ENCODE results near the gene DPP6. TPM values are rescaled to one million over a fixed set of nuclear protein-coding genes. Genes with fewer than 3 reads are reported as not detected.
A peak's percentile ranks its signal among the peaks of the same experiment; 100 is the strongest.

The DPP6 gene
- total RNA-seq, 1 experiment from 2014 or later = not detected

DNA sequence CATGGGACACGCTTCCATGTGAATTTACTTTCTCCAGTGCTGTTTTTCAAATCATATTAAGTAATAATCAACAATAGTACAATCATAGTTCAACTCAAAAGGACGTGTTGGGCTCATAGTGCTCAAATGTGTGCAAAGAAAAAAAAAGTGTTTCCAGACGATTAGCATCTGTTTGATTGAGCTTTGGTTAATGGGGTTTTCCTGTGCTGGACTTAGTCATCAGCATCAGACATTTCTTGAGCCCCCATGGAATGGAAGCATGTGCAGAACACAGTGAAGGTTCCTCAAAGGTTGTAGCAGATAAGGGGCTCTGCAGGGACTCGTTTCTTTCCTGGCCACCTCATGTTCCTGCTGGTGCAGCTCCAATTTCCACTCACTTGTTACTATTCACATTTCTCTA lies 716.8 kb downstream of the DPP6 start:
- DNase-seq (ENCODE audit: low spot score) = no peak

DNA sequence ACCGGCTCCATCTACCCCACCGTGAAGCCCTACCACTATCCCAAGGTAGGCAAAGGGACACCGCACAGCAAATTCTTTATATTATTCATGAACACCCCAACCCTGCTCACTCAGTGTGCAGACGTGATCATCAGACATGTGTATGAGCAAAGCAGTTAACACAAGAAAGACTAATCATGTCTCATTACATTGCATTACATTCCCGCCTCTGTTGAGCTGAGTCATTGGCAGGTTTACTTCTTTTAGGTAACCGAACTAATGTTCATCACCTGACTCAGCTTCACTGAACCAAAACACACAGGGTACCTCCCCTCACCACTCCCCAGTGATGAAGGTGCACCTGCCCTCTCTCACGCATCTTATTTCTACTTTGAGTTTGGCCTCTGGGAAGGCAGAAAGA lies 717.3 kb downstream of the DPP6 start:
- DNase-seq (ENCODE audit: low spot score) = no peak

DNA sequence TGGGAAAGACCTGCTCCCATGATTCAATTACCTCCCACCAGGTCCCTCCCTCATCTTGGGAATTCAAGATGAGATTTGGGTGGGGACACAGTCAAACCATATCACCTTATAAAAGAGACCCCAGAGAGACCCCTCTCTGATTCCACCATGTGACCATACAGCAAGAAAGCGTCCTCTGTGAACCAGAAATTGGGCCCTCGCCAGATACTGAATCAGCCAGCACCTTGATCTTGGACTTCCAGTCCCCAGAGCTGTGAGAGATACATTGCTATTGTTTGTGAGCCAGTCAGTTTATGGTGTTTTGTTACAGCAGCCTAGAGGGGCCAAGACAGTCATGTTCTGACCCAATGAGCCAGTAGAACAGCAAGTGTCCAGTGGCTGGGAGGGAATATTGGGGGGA lies 718.2 kb downstream of the DPP6 start:
- DNase-seq (ENCODE audit: low spot score) = no peak

DNA sequence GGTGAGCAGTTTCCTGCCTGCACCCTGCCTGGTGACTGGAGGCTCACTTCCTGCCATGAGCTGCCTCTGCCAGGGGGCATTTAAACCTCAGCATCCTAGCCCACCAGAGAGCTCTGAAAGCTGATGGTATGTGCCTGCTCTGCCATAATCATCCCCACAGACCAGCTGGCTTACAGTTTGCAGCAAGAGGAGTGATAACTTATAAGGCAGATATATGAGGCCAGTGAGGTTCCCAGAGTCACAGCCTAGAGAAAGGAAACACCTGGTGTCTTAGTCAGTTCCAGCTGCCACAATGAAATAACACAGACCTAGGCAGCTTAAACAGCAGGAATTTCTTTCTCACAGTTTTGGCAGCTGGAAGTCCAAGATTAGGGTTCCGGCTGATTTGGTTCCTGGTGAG lies 718.8 kb downstream of the DPP6 start:
- no peak for DNase-seq (ENCODE audit: low spot score)

DNA sequence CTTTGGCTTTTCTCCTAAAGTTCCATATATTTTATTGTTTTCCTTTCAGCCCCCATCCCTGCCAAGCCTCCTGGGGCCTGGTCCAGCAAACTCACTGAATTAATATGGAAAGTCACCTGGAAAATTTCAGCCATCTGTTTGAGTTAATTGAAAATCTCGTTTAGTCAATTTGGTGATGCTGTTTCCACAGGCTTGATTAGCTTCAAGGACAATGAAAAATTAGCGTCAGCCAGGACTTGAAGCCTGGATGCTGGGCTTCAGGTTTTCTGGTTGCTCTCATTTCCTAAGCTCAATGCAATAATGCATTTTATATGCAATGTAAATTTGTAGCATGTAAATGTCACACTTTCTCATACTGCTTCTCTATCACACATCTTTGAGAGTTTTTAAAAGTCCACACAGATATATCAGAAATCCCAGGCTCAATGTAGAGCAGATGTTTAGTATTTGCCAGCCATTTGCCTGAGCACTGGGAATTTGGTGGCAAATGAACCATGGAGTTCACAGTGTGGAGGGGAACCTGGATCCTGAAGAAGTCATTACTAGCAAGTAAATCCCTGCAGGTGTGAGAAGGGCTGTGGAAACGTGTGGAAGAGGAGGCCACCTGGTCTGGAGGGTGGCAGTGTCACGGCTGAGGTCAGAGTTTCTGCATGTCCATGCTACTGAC lies 722.2 kb downstream of the DPP6 start:
- no peak for DNase-seq (ENCODE audit: low spot score)

DNA sequence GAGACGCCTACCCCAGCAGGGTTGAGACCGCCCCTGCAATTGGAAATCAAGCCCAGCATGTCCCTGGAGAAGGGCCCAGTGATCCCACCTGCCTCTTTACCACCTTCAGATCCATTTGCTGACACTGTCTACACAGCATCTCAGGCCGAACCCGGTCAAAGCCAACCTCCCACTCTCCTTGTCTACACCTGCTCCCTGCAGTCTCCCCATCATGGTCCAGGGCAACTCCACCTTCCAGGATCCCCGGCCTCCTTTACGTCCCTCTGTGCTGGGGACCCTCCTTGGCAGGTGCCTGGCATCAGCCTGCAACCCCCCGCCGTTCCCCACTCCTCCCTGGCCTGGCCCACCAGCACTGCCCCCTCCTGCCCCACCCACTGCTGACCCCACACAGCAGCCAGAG lies 723.5 kb downstream of the DPP6 start:
- no peak for DNase-seq (ENCODE audit: low spot score)

DNA sequence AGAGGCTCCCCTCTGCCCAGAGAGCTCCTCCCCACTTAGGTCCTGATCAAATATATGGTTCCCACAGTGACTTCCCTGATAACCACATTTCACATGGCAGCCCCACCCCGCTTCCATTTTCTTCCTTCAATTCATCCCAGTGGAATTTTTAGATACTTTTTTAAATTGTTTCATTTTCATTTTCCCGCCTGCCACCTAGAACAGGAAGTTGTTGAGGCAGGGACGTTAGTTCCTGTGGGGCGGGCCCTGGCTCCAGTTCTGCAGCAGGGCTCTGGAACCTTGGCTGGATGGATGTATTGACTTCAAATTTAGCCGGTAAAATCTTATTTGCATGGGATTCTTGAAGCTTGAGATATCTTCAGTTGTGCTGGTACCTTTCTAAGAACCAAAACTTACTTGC lies 724.2 kb downstream of the DPP6 start:
- no peak for DNase-seq (ENCODE audit: low spot score)

DNA sequence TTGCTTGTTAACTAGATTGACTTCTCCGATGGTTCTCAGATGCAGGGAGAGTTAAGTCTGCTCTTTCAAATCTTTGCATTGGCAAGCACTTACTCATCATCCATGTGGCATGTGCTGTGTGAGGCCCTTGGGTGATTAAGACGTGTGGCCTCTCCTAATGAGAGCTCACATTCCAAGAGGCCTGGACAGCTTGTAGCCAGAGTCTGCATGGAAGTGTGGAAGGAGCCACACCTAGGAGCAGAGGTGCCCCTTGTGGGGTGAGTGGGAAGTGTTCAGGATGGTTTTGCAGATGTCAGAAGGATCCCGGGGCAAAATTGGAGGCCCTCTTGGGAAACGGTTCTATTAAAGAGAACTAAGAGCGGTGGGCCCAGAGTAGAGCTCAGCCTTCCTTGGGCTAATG lies 724.8 kb downstream of the DPP6 start:
- peak; percentile 22 for DNase-seq (ENCODE audit: low spot score)

DNA sequence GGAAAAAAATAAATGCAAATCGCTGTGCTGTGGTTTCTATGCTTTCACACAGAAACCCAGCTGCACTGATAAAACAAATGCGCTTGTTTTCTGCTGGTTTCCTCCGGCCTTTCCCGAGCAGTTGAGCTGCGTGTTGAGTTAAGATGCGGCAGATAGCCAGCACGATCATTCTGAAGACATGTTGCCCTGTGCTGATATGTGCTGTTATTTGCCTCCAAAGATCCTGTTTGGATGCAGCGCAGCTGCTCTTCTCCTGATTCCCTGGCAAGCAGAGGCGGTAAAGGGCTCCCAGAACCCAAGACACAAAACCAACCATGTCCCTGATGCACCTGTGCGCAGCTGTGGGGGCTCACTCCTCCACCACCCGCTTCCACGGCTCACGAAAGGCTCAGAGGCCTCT lies 725.3 kb downstream of the DPP6 start:
- DNase-seq (ENCODE audit: low spot score) = no peak

DNA sequence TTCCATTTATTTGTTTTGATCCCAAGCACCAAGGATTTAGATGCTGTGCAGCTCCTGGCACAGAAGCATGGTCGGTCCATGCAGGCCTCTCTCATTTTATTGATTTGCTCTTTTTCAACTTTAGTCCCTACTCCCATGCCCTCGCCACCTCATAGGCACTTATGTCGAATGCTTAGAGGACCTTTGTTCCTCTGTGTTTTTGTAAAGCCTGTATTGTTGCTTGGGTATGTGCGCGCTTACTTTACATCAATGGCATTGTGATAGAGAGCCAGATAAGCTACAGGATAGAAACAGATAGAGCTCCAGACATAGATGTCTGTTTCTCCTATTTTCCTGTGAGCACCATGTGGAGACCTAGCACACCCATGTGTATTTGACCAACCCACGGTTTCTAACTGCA lies 725.7 kb downstream of the DPP6 start:
- no peak for DNase-seq (ENCODE audit: low spot score)

DNA sequence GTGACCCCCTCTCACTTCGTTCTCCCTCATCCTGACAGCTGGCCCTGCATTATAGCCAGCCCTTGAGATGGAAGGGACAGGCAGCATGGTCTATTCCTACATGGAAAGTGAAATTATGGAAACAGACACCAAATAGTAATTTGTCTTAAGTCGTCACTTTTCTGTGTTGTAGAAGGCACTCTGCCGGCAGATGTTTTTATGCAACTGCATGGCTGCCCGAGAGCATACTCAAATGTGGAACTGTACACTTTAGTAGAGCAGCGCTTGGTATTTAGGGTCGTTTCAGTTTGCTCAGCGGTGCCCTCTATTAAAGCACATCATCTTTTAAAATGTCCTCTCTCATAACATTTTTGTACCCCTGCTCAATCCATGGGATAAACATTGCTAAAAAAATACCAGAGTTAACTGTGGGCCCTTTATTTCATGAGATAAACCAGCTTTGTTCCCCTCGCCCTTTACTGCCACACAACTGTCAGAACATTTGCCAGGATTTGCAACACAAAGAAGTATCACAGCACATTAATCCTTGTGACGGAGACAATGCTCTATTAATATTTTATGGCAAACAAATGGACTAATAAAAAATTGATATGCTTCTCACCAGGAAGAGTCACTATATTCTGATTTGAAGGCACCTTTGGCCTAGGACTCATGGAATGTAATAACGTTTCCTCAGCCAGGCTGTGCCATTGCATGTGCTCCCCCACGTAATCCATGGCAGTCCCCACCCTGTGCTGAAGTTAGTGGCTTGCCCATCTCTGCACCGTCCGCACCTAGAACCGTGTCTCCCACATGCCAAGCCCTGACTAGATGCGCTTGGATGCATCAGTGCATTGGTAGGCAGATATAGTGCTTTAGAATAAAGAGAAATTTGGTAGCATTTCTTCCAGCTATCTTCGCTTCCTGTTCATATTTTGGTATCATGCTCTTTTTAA lies 729.4 kb downstream of the DPP6 start:
- no peak for DNase-seq (ENCODE audit: low spot score)

DNA sequence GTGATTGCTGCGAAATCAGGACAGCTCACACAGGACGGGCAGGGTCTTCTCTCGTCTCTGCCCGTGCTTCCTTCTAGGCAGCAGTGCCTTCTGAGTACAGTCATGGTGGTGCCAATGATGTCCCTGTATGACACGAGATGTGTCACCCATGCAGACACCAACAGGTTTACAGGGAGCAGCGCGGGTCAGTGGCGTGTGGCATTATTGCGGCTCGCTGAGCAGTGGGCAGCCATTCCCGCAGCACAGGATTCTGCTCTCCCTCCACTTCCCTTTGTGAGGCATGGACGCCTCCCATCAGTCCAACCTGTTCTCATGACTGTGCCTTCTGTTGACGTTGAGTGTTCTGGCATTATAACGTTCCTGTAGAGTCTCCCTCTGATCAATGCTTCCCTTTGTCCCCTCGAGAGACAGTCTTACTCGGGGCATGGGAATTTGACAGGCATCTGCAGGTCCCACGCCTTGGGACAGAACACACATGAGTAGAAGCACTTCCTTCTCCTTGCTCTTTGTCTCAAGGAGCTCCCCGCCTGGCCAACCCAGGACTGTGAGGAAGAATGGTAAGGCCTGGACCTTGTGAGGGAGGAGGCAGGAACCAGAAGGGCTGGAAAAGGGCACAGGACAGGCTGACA lies 731.2 kb downstream of the DPP6 start:
- DNase-seq (ENCODE audit: low spot score) = no peak

DNA sequence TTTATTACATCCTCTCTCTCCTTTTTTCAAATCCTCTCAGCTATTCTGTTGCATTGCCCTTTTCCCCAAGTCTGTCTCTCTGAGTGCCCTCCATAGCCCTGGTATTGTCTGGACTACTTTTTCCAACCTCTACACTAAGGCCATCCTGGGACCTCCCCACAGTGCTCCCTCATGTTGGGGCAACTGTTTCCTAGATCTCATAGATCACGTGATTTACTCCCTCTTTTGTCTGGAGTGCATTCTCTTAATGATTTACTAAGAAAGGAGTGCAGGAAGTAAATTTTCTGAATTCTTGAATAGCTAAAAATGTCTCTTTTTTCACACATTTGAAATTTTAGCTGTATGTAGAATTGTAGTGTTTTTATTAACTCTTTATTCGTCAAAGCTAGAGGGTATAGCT lies 733.7 kb downstream of the DPP6 start:
- DNase-seq (ENCODE audit: low spot score) = no peak

DNA sequence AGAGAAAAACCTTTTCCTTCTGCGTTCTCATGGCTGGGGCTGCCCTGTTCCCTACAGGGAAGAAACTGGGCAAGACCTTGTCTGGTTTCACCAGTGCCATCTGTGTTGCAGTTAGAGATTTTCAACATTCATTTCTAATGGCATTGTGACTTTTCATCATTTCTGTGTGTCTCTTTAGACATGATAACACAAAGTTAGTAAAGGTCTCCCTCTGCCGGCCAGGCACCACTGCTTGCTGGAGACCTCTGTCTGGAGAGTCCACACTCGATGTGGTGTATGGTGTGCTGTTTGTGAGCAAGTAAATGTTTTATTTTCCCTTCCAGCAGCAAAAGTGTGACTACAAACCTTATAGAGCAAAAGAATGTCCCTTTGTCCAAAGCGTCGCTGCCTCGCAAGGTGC lies 737.2 kb downstream of the DPP6 start:
- DNase-seq (ENCODE audit: low spot score) = no peak

DNA sequence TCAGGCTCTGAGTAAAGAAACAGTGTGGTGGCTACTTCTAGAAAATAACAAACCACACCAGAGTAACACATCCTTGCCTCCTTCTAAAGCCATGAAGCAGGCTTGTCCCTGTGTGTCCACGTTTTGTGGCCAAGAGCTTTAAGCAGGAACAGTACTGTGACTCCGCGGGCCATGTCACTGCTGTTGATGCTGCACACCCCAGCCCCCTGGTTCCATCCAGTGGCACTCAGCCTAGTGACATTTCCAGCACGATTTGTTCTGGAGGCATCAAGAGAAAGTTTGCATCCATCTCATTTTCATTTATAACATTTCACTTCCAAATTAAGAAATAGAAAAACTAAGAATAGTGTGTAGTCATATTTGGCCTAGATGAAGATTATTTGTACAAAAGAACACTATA lies 739.4 kb downstream of the DPP6 start:
- no peak for DNase-seq (ENCODE audit: low spot score)

DNA sequence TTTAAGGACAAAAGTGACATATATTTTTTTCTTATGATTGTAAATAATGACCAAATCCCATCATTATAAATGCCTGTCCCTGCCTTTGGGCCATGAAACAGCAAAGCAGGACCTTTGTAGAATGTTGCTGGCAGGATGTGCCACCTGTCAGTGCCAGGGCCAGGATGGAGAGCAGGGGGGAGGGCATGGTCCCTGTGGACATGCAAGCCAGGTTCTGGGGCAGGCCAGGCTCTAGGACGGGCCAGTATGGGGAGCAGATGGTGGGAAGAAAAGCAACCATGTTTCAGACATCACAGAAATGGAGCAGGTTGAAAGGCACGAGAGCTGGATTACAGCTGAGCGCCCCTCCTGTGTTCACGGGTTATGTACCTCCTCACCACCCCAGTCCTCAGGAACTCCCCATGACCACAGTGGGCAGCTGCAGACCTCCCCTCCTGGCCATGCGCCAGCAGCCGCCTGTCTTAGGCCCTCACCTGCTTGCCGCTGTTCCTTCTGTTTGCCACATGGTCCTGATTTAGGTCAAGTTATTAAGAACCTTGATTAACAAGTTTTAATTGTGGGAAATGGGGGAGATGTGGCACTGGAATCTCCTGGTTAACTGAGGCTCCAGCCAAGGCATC lies 740.3 kb downstream of the DPP6 start:
- no peak for DNase-seq (ENCODE audit: low spot score)

DNA sequence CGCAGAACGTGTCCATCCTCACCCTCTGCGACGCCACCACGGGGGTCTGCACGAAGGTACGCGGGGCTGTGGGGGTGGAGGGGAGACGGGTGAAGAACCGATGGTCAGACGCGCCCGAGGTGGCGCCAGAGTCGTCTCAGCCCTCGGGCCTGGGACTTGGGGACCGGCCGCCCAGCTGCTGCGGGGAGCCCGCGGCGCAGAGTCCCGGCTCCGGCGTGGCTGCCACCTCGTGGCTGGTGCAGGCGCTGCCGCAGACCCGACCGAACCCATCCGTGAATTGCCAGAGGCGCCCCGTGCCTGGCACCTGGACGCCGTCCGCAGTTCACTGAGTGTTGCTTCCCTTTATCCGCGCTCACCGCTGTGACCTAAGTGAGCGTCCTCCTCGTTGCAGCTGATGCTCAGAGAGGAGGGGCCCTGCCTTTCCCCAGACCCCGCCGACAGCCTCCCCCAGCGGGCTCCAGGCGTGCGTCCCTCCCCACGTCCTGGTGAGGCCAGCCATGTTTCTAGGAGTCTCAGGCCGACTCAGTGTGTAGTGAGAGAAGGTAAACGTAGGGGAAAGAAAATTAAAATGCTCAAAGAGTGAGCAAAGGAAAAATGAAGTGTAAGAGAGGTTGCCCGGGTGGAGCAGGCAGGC lies 742.1 kb downstream of the DPP6 start:
- no peak for DNase-seq (ENCODE audit: low spot score)

DNA sequence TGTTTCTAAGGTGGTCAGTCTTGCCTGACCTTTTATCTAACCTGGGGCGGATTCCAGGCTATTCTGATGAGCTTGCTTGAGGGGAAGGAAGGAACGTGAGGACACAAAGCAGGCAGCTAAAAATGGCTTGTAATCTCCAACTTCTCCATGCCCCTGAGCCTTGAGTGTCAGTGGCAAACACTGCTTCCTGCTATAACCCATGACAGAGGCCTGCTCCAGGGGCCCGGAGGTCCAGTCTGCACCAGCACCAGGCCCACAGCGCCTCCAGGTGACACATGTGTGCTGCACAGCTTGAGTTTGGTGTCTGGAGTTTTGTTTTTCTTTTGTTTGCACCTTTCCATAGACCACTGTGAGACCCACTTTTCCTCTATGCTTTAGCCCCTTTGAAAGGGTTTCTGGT lies 742.8 kb downstream of the DPP6 start:
- no peak for DNase-seq (ENCODE audit: low spot score)

DNA sequence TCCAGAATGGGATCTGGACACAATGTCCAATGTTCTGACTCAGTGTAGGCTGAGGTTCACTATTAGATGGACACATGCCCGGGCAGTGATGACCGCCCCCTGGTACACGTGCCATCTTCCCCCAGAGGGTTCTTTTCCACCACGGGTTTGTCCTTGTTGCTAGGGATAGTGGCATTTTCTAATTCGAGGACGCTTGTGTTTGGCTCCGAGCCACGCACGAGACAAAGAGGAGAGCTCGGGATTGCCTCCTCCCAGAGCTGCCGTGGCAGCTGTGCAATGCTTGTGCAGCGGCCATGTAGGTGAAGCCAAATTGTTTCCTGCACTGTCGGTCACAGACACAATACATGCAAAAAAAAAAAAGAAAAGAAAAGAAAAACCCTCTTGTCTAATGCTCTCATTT lies 743.2 kb downstream of the DPP6 start:
- no peak for DNase-seq (ENCODE audit: low spot score)

DNA sequence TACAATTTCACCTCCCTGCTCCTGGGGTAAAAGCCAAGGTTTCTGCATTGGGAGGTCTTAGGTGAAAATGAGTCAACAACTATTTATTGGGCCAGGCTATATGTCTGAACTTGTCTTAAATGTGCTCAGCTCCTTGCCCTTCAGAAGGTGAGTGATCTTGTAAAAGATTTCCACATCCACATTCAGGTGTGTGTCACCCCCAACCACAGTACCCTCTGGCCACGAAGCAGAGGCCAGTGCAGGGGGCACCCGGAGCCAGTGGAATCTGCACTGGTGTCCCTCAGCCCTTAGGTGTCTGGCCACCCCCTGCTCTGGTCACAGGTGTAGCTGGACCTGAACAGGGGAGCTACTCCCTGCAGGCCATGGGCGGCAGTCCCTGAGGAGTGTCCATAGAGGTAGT lies 752.3 kb downstream of the DPP6 start:
- no peak for DNase-seq (ENCODE audit: low spot score)

DNA sequence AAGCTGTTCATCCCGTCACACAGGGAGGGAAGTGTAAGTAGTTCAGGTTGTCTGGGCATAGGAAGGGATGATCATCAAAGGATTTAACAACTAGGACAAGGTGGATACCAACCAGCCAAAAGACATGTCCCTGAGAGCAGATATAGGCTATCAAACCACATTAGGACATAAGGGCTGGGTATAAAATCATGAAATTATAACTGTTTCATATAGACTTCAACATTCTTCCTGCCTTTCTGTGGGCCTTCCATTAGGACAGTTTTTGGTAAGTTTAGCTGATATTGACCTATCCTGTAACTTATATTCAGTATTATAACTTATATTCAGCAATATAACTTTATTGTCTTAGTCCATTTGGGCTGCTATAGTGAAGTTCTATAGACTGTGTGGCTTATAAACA lies 759.8 kb downstream of the DPP6 start:
- no peak for DNase-seq (ENCODE audit: low spot score)
